Stimulated activated CD4-positive, alpha-beta T cell treated with anti-CD3 and anti-CD28 coated beads, Interleukin-12 subunit alpha, Interleukin-12 subunit beta, amount 100 ng/mL, for 24 hours (primary cell): ENCODE results near the gene LYZ.

Experiments used
- DNase-seq, 2 experiments: peaks; one replicate each; pipeline ENCODE4 v3.0.0-alpha.2; 2020; ENCODE audit warnings: low read depth in 2 of 2

LYZ gene

GRCh38 chr12:69386921-69387320, 38.7 kb downstream of the LYZ start:
- no peak for DNase-seq

- no peak for DNase-seq
Observed at GRCh38 chr12:69388371-69388770, 40.2 kb downstream of the LYZ start.

GRCh38 chr12:69389831-69390230, 41.6 kb downstream of the LYZ start:
- no peak for DNase-seq

- no peak for DNase-seq
Observed at GRCh38 chr12:69392179-69392928, 44.2 kb downstream of the LYZ start.

GRCh38 chr12:69396041-69396440, 47.9 kb downstream of the LYZ start:
- DNase-seq = no peak

GRCh38 chr12:69396963-69397362, 48.8 kb downstream of the LYZ start:
- DNase-seq = no peak

- DNase-seq = no peak
Observed at GRCh38 chr12:69397978-69398377, 49.8 kb downstream of the LYZ start.

- no peak for DNase-seq
Observed at GRCh38 chr12:69401940-69402339, 53.8 kb downstream of the LYZ start.
